ENCODE results near the gene HOXD12. TPM values are rescaled to one million over a fixed set of nuclear protein-coding genes. Genes with fewer than 3 reads are reported as not detected.
A peak's percentile ranks its signal among the peaks of the same experiment; 100 is the strongest.

HOXD12 gene
- total RNA-seq, 1 experiment from 2014 or later, result 0.27 TPM

GRCh38 chr2:176097820-176098365, 1.7 kb upstream of the HOXD12 start:
- ChIA-PET RAD21 (ENCODE audit: low non-redundant PET in 1 of 2, low total read pairs in 2 of 2, uncharacterized antibody in 2 of 2, unreplicated experiment in 2 of 2) (interaction anchor here (1.0 to 1.1 kb wide), 2 partner anchors 408 to 1327 kb away, joined by 3 to 4 read pairs; no protein-coding TSS in a partner anchor), CTCF (interaction anchor here (0.6 to 2.6 kb wide), 13 partner anchors 9 to 1397 kb away, joined by 3 to 24 read pairs (median 4); partner anchors contain the start of gene HOXD11), POLR2A (interaction anchor here (0.6 kb wide), 2 partner anchors 24 to 408 kb away, joined by 3 read pairs; no protein-coding TSS in a partner anchor)
- peaks cover 5 to 18% of the 10 kb centered on the region in 2 experiments; a peak in 3 of 4 replicates for H3K4me1 ChIP-seq (ENCODE audit: control insufficient read depth in 1 of 2, insufficient read depth in 2 of 2, low read length in 2 of 2)
- TF ChIP-seq CEBPB (IDR thresholded peaks at IDR 0.05; ENCODE audit: low read depth) (no peak), RAD21 (IDR thresholded peaks at IDR 0.05; ENCODE audit: low read depth) (no peak), MAX (IDR thresholded peaks at IDR 0.05) (no peak), ZBTB33 (IDR thresholded peaks at IDR 0.05; ENCODE audit: extremely low read depth, insufficient replicate concordance, low read length) (no peak), POLR2AphosphoS5 (IDR thresholded peaks at IDR 0.05; ENCODE audit: low read depth, low read length) (no peak), SP1 (IDR thresholded peaks at IDR 0.05; ENCODE audit: low read depth) (no peak), EGR1 (IDR thresholded peaks at IDR 0.05; ENCODE audit: low read depth) (no peak), SRF (IDR thresholded peaks at IDR 0.05; ENCODE audit: low read depth) (no peak), ZNF274 (IDR thresholded peaks at IDR 0.05; ENCODE audit: low read depth, low read length) (no peak), POLR2A (IDR thresholded peaks at IDR 0.05; ENCODE audit: borderline replicate concordance, extremely low read depth, insufficient read depth, insufficient read length) (no peak), SIN3A (IDR thresholded peaks at IDR 0.05; ENCODE audit: low read depth) (no peak)
- no peak for DNase-seq (ENCODE audit: low read depth, low spot score)
- no peaks in the 10 kb centered on the region for H3K9me3 ChIP-seq (ENCODE audit: control insufficient read depth in 1 of 2, insufficient read depth in 1 of 2, low read depth in 1 of 2, low read length in 2 of 2)
- H3K4me3 ChIP-seq (replicated peaks in 1 of 2; ENCODE audit: low read depth in 1 of 2, low read length in 2 of 2), result peak overlapping the region; percentile 46 to 64
- no peaks in the 10 kb centered on the region for H3K27me3 ChIP-seq (ENCODE audit: insufficient read depth, low read length)
- no TSS peak for BruUV-seq (replicated peaks)
- intact Hi-C loops (cut with micrococcal nuclease), result loop anchor here (1.0 to 5.0 kb wide), 5 partner anchors 408 to 1326 kb away; no protein-coding TSS in a partner anchor
- H3K27ac ChIP-seq (ENCODE audit: low read depth, low read length), result no peak overlapping the region
- no peaks in the 10 kb centered on the region for H4K20me1 ChIP-seq (ENCODE audit: insufficient read depth)
- no peaks in the 10 kb centered on the region for H3K9me2 ChIP-seq (ENCODE audit: insufficient read depth)
- peak overlapping the region; percentile 96 for H2AFZ ChIP-seq (ENCODE audit: low read depth, low read length, poor library complexity, severe bottlenecking)
- ATAC-seq, result peak; percentile 38
- no peaks in the 10 kb centered on the region for H3K79me2 ChIP-seq (ENCODE audit: insufficient read depth, low read length)
- H3K4me2 ChIP-seq (ENCODE audit: low read length), result peak overlapping the region; percentile 96
- peak overlapping the region; percentile 60 for H3K9ac ChIP-seq (ENCODE audit: low read length)
- H3K36me3 ChIP-seq (ENCODE audit: control insufficient read depth in 1 of 2, insufficient read depth in 2 of 2, low read length in 2 of 2), result no peaks in the 10 kb centered on the region

Measured in HCT116 (cell line).